Muscle of leg (tissue), 11 donors: Measurements from ENCODE around the gene MGST1. TPM values are rescaled to one million over a fixed set of nuclear protein-coding genes. Genes with fewer than 3 reads are reported as not detected.
A peak's percentile ranks its signal among the peaks of the same experiment; 100 is the strongest.

Experiments
- DNase-seq: peaks from one replicate; pipeline ENCODE4 v3.0.0; 2013
- H3K27ac ChIP-seq: one replicate; pipeline ENCODE4 v1.5.1; 2013; ENCODE audit warnings: mild to moderate bottlenecking, low read length, control low read depth
- H3K27me3 ChIP-seq: one replicate; pipeline ENCODE4 v1.6.1; 2013; ENCODE audit warnings: low read length; ENCODE audit not compliant: control insufficient read depth, insufficient read depth
- H3K36me3 ChIP-seq: one replicate; pipeline ENCODE4 v1.6.1; 2013; ENCODE audit warnings: low read length; ENCODE audit not compliant: control insufficient read depth, insufficient read depth
- H3K4me1 ChIP-seq: one replicate; pipeline ENCODE4 v1.6.1; 2013; ENCODE audit warnings: low read length; ENCODE audit not compliant: control insufficient read depth, insufficient read depth
- H3K4me3 ChIP-seq: one replicate; pipeline ENCODE4 v1.5.1; 2013; ENCODE audit warnings: low read length, control low read depth
- H3K9me3 ChIP-seq: replicated peaks from 2 replicates; pipeline ENCODE4 v1.6.1; 2013; ENCODE audit warnings: low read depth, low read length; ENCODE audit not compliant: control insufficient read depth
- WGBS: methylation state at CpG from one replicate; pipeline ENCODE4 v1.1.5; 2013; ENCODE audit warnings: missing lambda C conversion rate; ENCODE audit not compliant: insufficient coverage; 5-methylcytosine and 5-hydroxymethylcytosine counted together
- polyA plus RNA-seq, 8 donors: library from polyadenylated mRNA; unstranded; fragments of 120-200 nt; gene quantifications; one replicate each; pipeline versions ENCODE4 v1.2.1 to v1.2.3, GENCODE V29; 2013; ENCODE audit warnings: inconsistent platforms in 1 of 8, low replicate concordance in 1 of 8; ENCODE audit not compliant: insufficient read length in 8 of 8, insufficient read depth in 1 of 8
- total RNA-seq: library from RNA; stranded (reverse); fragments of 120-200 nt; gene quantifications from one replicate; pipeline ENCODE4 v1.2.4, GENCODE V29; 2013

The MGST1 gene
- total and polyA plus RNA-seq, 9 donors, result 4.1 to 19.9 (median 13.7) TPM

- WGBS, result 64% methylated on average over 3 of the region's 10 CpGs
- Histone ChIP-seq H3K27ac (no peak overlapping the region), H3K36me3 (no peaks in the 10 kb centered on the region), H3K4me1 (peaks cover 11% of the 10 kb centered on the region), H3K4me3 (peak overlapping the region; percentile 53), H3K27me3 (no peaks in the 10 kb centered on the region), H3K9me3 (no peaks in the 10 kb centered on the region)
- no peak for DNase-seq
Measured at GRCh38 chr12:16348435-16349130, 1.1 kb downstream of the MGST1 start.

- Histone ChIP-seq H3K27me3 (no peaks in the 10 kb centered on the region), H3K4me3 (no peak overlapping the region), H3K9me3 (no peaks in the 10 kb centered on the region), H3K27ac (no peak overlapping the region), H3K36me3 (no peaks in the 10 kb centered on the region), H3K4me1 (peaks cover 11% of the 10 kb centered on the region)
- peak; percentile 11 for DNase-seq
- WGBS, result 79% methylated on average over 2 of the region's 3 CpGs
Measured at GRCh38 chr12:16349131-16349460, 1.7 kb downstream of the MGST1 start.

GRCh38 chr12:16350682-16351081, 3.2 kb downstream of the MGST1 start:
- no peak for DNase-seq
- H3K27ac ChIP-seq, result no peak overlapping the region

GRCh38 chr12:16352481-16352880, 5.0 kb downstream of the MGST1 start:
- Histone ChIP-seq H3K9me3 (no peaks in the 10 kb centered on the region), H3K4me1 (peaks cover 9% of the 10 kb centered on the region), H3K4me3 (no peak overlapping the region), H3K36me3 (no peaks in the 10 kb centered on the region), H3K27ac (no peak overlapping the region), H3K27me3 (no peaks in the 10 kb centered on the region)
- no CpG with 5 or more reads among the region's 1 CpG for WGBS
- DNase-seq, result no peak

More at GRCh38 chr12:16350682-16351081, 3.2 kb downstream of the MGST1 start:
- H3K27me3 ChIP-seq, result no peaks in the 10 kb centered on the region
- WGBS, result no CpG with 5 or more reads among the region's 1 CpG
- no peaks in the 10 kb centered on the region for H3K36me3 ChIP-seq
- no peaks in the 10 kb centered on the region for H3K9me3 ChIP-seq
- no peak overlapping the region for H3K4me3 ChIP-seq
- H3K4me1 ChIP-seq, result peaks cover 11% of the 10 kb centered on the region

GRCh38 chr12:16358878-16359277, 11.4 kb downstream of the MGST1 start:
- Histone ChIP-seq H3K27ac (no peak overlapping the region), H3K4me3 (no peak overlapping the region), H3K36me3 (no peaks in the 10 kb centered on the region), H3K27me3 (no peaks in the 10 kb centered on the region), H3K9me3 (no peaks in the 10 kb centered on the region), H3K4me1 (no peaks in the 10 kb centered on the region)
- WGBS, result 65% methylated on average over 3 of the region's 4 CpGs
- no peak for DNase-seq

GRCh38 chr12:16359512-16360491, 12.4 kb downstream of the MGST1 start:
- no peaks in the 10 kb centered on the region for H3K27me3 ChIP-seq
- no peaks in the 10 kb centered on the region for H3K36me3 ChIP-seq
- H3K9me3 ChIP-seq, result no peaks in the 10 kb centered on the region
- no peak overlapping the region for H3K27ac ChIP-seq
- DNase-seq, result peak; percentile 35
- H3K4me3 ChIP-seq, result no peak overlapping the region
- no peaks in the 10 kb centered on the region for H3K4me1 ChIP-seq
- 68% methylated on average over 8 of the region's 20 CpGs for WGBS

GRCh38 chr12:16361142-16361783, 13.8 kb downstream of the MGST1 start:
- H3K9me3 ChIP-seq, result no peaks in the 10 kb centered on the region
- H3K4me3 ChIP-seq, result no peak overlapping the region
- H3K36me3 ChIP-seq, result no peaks in the 10 kb centered on the region
- DNase-seq, result no peak
- H3K4me1 ChIP-seq, result no peaks in the 10 kb centered on the region
- 87% methylated on average over 7 of the region's 7 CpGs for WGBS
- H3K27me3 ChIP-seq, result no peaks in the 10 kb centered on the region
- H3K27ac ChIP-seq, result no peak overlapping the region

GRCh38 chr12:16362550-16362949, 15.1 kb downstream of the MGST1 start:
- DNase-seq, result no peak
- Histone ChIP-seq H3K9me3 (no peaks in the 10 kb centered on the region), H3K36me3 (no peaks in the 10 kb centered on the region), H3K27ac (no peak overlapping the region), H3K4me1 (no peaks in the 10 kb centered on the region), H3K27me3 (no peaks in the 10 kb centered on the region), H3K4me3 (no peak overlapping the region)

- no peaks in the 10 kb centered on the region for H3K9me3 ChIP-seq
- no peaks in the 10 kb centered on the region for H3K4me1 ChIP-seq
- H3K27ac ChIP-seq, result no peak overlapping the region
- H3K27me3 ChIP-seq, result no peaks in the 10 kb centered on the region
- H3K36me3 ChIP-seq, result no peaks in the 10 kb centered on the region
- WGBS, result 100% methylated on average over 1 of the region's 2 CpGs
- H3K4me3 ChIP-seq, result no peak overlapping the region
- DNase-seq, result no peak
Measured at GRCh38 chr12:16369156-16369555, 21.7 kb downstream of the MGST1 start.

GRCh38 chr12:16370096-16370495, 22.7 kb downstream of the MGST1 start:
- Histone ChIP-seq H3K36me3 (no peaks in the 10 kb centered on the region), H3K4me3 (no peak overlapping the region), H3K27me3 (no peaks in the 10 kb centered on the region), H3K4me1 (no peaks in the 10 kb centered on the region), H3K27ac (no peak overlapping the region), H3K9me3 (no peaks in the 10 kb centered on the region)
- 100% methylated on average over 1 of the region's 1 CpG for WGBS
- no peak for DNase-seq
